BJ (cell line): Measurements from ENCODE around the gene SMAD7. TPM values are rescaled to one million over a fixed set of nuclear protein-coding genes. Genes with fewer than 3 reads are reported as not detected.

Experiments
- CTCF ChIA-PET: fragments of 350-600 bp; formaldehyde crosslinking; extraction: SDS; loops from one replicate; lab custom pipeline; 2021; ENCODE audit warnings: antibody characterized with exemption, inconsistent platforms; lab: Yijun Ruan, JAX
- POLR2A ChIA-PET: fragments of 300-600 bp; sonication (Branson Sonifier 250); formaldehyde crosslinking; extraction: SDS; loops from one replicate; lab custom pipeline; 2021; ENCODE audit warnings: antibody characterized with exemption; lab: Charles Lee
- DNase-seq: peaks from one replicate; pipeline ENCODE4 v3.0.0-alpha.2; 2011; ENCODE audit warnings: low read depth
- H3K27me3 ChIP-seq: 2 replicates; pipeline ENCODE4 v1.6.0; 2011; ENCODE audit warnings: low read length; ENCODE audit not compliant: control insufficient read depth, insufficient read depth
- H3K36me3 ChIP-seq: 2 replicates; pipeline ENCODE4 v1.5.1; 2011; ENCODE audit warnings: low read length; ENCODE audit not compliant: control insufficient read depth, insufficient read depth
- H3K4me3 ChIP-seq: 2 replicates; pipeline ENCODE4 v1.5.1; 2011; ENCODE audit warnings: low read depth, mild to moderate bottlenecking, control low read depth, low read length
- CTCF ChIP-seq: IDR thresholded peaks from 2 replicates; pipeline ENCODE4 v1.5.1; 2011; ENCODE audit warnings: low read depth, mild to moderate bottlenecking, control low read depth, inconsistent platforms, low read length, moderate library complexity; ENCODE audit not compliant: insufficient read depth
- polyA plus RNA-seq: library from polyadenylated mRNA; depleted of rRNA; stranded (reverse); fragments of >200 nt; gene quantifications from 2 replicates; pipeline ENCODE4 v1.2.3, GENCODE V29; 2011

The SMAD7 gene
- polyA plus RNA-seq, 1 experiment, result 24.2 TPM

GRCh38 chr18:48943333-48943732, 7.4 kb downstream of the SMAD7 start:
- TF ChIP-seq CTCF, result no peak
- Histone ChIP-seq H3K27me3 (no peaks in the 10 kb centered on the region), H3K4me3 (0 out of 2 replicates have a peak overlapping the region, but pooled peaks have one; percentile 3), H3K36me3 (peaks cover 19% of the 10 kb centered on the region)
- POLR2A ChIA-PET, result no interaction called here
- DNase-seq, result no peak
- CTCF ChIA-PET, result no interaction called here

- CTCF ChIA-PET, result interaction anchor here (1.1 kb wide), 1 partner anchor 268 kb away, joined by 3 read pairs; no protein-coding TSS in a partner anchor
- POLR2A ChIA-PET, result no interaction called here
- DNase-seq, result peak; percentile 98
- no peaks in the 10 kb centered on the region for H3K27me3 ChIP-seq
- no peak for TF ChIP-seq CTCF
- peaks cover 19% of the 10 kb centered on the region for H3K36me3 ChIP-seq
- H3K4me3 ChIP-seq, result 0 out of 2 replicates have a peak overlapping the region, but pooled peaks have one; percentile 3
Observed at GRCh38 chr18:48942554-48943261, 8.1 kb downstream of the SMAD7 start.

- H3K27me3 ChIP-seq, result no peaks in the 10 kb centered on the region
- ChIA-PET CTCF (interaction anchor here (0.6 to 1.4 kb wide), 3 partner anchors 68 to 267 kb away, joined by 3 to 4 read pairs (median 3); no protein-coding TSS in a partner anchor), POLR2A (no interaction called here)
- DNase-seq, result no peak
- TF ChIP-seq CTCF, result no peak
- H3K4me3 ChIP-seq, result peak overlapping the region; percentile 15; the same call in 1 of the 2 replicates
- H3K36me3 ChIP-seq, result peaks cover 17% of the 10 kb centered on the region
Observed at GRCh38 chr18:48942086-48942485, 8.7 kb downstream of the SMAD7 start.

- no peaks in the 10 kb centered on the region for H3K27me3 ChIP-seq
- no peak for TF ChIP-seq CTCF
- H3K4me3 ChIP-seq, result peak overlapping the region; percentile 15; the same call in 1 of the 2 replicates
- peaks cover 17% of the 10 kb centered on the region for H3K36me3 ChIP-seq
- ChIA-PET POLR2A (no interaction called here), CTCF (interaction anchor here (0.6 to 1.4 kb wide), 3 partner anchors 67 to 267 kb away, joined by 3 to 4 read pairs (median 3); no protein-coding TSS in a partner anchor)
- no peak for DNase-seq
Observed at GRCh38 chr18:48941672-48942071, 9.1 kb downstream of the SMAD7 start.

GRCh38 chr18:48940854-48941611, 9.7 kb downstream of the SMAD7 start:
- ChIA-PET POLR2A (no interaction called here), CTCF (interaction anchor here (1.4 kb wide), 1 partner anchor 110 kb away, joined by 3 read pairs; no protein-coding TSS in a partner anchor)
- DNase-seq, result no peak
- peaks cover 17% of the 10 kb centered on the region for H3K36me3 ChIP-seq
- TF ChIP-seq CTCF, result no peak
- no peak overlapping the region for H3K4me3 ChIP-seq
- H3K27me3 ChIP-seq, result no peaks in the 10 kb centered on the region
